GM12878 (cell line): ENCODE data around the gene AGBL5. TPM values are rescaled to one million over a fixed set of nuclear protein-coding genes. Genes with fewer than 3 reads are reported as not detected.
A peak's percentile ranks its signal among the peaks of the same experiment; 100 is the strongest.

Experiments used
- ATAC-seq: fragments of 200-7000 bp; cut with Tn5 transposase; 3 replicates; pipeline ENCODE4 v1.9.1; 2020; ENCODE audit warnings: mild to moderate bottlenecking, moderate library complexity
- BruUV-seq: library from RNA; stranded (reverse); fragments of 400-500 nt; replicated peaks from 2 replicates; lab custom pipeline; 2021; lab: Mats Ljungman, UMichigan
- CTCF ChIA-PET: fragments of 300-600 bp; sonication (Branson Sonifier 250); formaldehyde crosslinking; extraction: SDS; loops from one replicate; lab custom pipeline; 2021; ENCODE audit warnings: inconsistent platforms; lab: Yijun Ruan, JAX
- POLR2A ChIA-PET: fragments of 350-600 bp; formaldehyde crosslinking; extraction: SDS; loops from one replicate; lab custom pipeline; 2021; ENCODE audit warnings: inconsistent platforms; lab: Charles Lee
- RAD21 ChIA-PET: fragments of 300-600 bp; sonication (Branson Sonifier 250); formaldehyde crosslinking; loops from one replicate; lab custom pipeline; 2023; ENCODE audit warnings: antibody characterized with exemption; ENCODE audit not compliant: unreplicated experiment; lab: Charles Lee
- SMC1A ChIA-PET: fragments of 300-600 bp; sonication (Branson Sonifier 250); formaldehyde crosslinking; loops from one replicate; lab custom pipeline; 2023; ENCODE audit not compliant: unreplicated experiment, uncharacterized antibody; lab: Charles Lee
- DNase-seq: peaks from one replicate; pipeline ENCODE4 v3.0.0-alpha.2; 2011; ENCODE audit warnings: low read depth, low spot score
- FAIRE-seq: peaks from 3 replicates; lab custom pipeline; 2011; peaks lifted over from hg19 to GRCh38; lab: Jason Lieb, UNC
- H2AFZ ChIP-seq: 2 replicates; pipeline ENCODE4 v1.6.0; 2011; ENCODE audit warnings: low read depth, low read length, control low read depth; ENCODE audit not compliant: control insufficient read depth
- H3K27ac ChIP-seq: 2 replicates; pipeline ENCODE4 v1.5.1; 2011; ENCODE audit warnings: control low read depth; ENCODE audit not compliant: control insufficient read depth, insufficient read depth
- H3K27me3 ChIP-seq, 2 experiments: replicated peaks in 1 of 2; 2 replicates each; pipeline versions ENCODE4 v1.6.0 to v1.6.1; 2011; ENCODE audit warnings: low read length in 1 of 2; ENCODE audit not compliant: control insufficient read depth in 2 of 2, insufficient read depth in 2 of 2
- H3K36me3 ChIP-seq, 2 experiments: 2 replicates each; pipeline ENCODE4 v1.5.1; 2011; ENCODE audit warnings: low read length in 1 of 2; ENCODE audit not compliant: control insufficient read depth in 2 of 2, insufficient read depth in 2 of 2
- H3K4me1 ChIP-seq: 2 replicates; pipeline ENCODE4 v1.6.1; 2011; ENCODE audit warnings: mild to moderate bottlenecking, low read length, moderate library complexity, mixed read lengths; ENCODE audit not compliant: control insufficient read depth, insufficient read depth
- H3K4me2 ChIP-seq: 2 replicates; pipeline ENCODE4 v1.6.0; 2011; ENCODE audit warnings: control low read depth; ENCODE audit not compliant: control insufficient read depth, insufficient read depth
- H3K4me3 ChIP-seq: fragments of 200-600 bp; sonication (generic); 2 replicates; pipeline ENCODE4 v1.5.1; 2016
- H3K79me2 ChIP-seq: 2 replicates; pipeline ENCODE4 v1.6.0; 2011; ENCODE audit warnings: low read length; ENCODE audit not compliant: control insufficient read depth, insufficient read depth
- H3K9ac ChIP-seq: 2 replicates; pipeline ENCODE4 v1.8.0; 2011; ENCODE audit warnings: low read length, control low read depth, mixed read lengths; ENCODE audit not compliant: control insufficient read depth, insufficient read depth
- H3K9me3 ChIP-seq: replicated peaks from 3 replicates; pipeline ENCODE4 v1.5.1; 2011; ENCODE audit warnings: mild to moderate bottlenecking, low read length; ENCODE audit not compliant: control insufficient read depth, insufficient read depth
- H4K20me1 ChIP-seq: 2 replicates; pipeline ENCODE4 v1.6.0; 2011; ENCODE audit not compliant: control insufficient read depth, insufficient read depth
- JUND ChIP-seq: IDR thresholded peaks from 2 replicates; pipeline ENCODE4 v1.6.1; 2012; ENCODE audit warnings: low read depth, mild to moderate bottlenecking, low read length, improper control_type of control experiment, moderate library complexity
- POLR2AphosphoS2 ChIP-seq: IDR thresholded peaks from 2 replicates; pipeline ENCODE4 v1.6.1; 2011; ENCODE audit warnings: low read depth, mild to moderate bottlenecking, low read length, improper control_type of control experiment, moderate library complexity
- REST ChIP-seq: IDR thresholded peaks from 2 replicates; pipeline ENCODE4 v1.6.1; 2012; ENCODE audit warnings: mild to moderate bottlenecking, low read depth, low read length
- WGBS: methylation state at CpG from one replicate; pipeline ENCODE4 v1.1.6; 2016; ENCODE audit warnings: low lambda C conversion rate; ENCODE audit not compliant: insufficient replicate concordance, insufficient coverage; ENCODE audit errors: missing lambda C conversion rate; 5-methylcytosine and 5-hydroxymethylcytosine counted together
- in situ Hi-C: fragments of 300-500 bp; cut with MboI; formaldehyde crosslinking; loops from 9 replicates; pipeline ENCODE4 v1.14.3; 2018; ENCODE audit warnings: mixed read lengths
- intact Hi-C: fragments of 100-400 bp; cut with micrococcal nuclease; formaldehyde crosslinking; loops from one replicate; pipeline ENCODE4 v1.14.2; 2022; ENCODE audit not compliant: unreplicated experiment
- polyA plus RNA-seq, 11 experiments: library from polyadenylated mRNA; depleted of rRNA in 4 of 11; unstranded in 6 of 11; stranded (reverse) in 5 of 11; fragments of >200 nt; fragmentation: Nextera tagmentation in 4 of 11; fragmentation: Illumina TruSeq in 1 of 11; extraction: Ambion mirVana in 4 of 11; extraction: Trizol in 1 of 11; gene quantifications; 1 replicate in 1 of 11; 2 replicates in 10 of 11; pipeline versions ENCODE4 v1.2.1 to v1.2.3, GENCODE V29; 2011 to 2016; ENCODE audit warnings: inconsistent platforms in 2 of 11, missing spikeins in 2 of 11, low read depth in 1 of 11
- total RNA-seq, 4 experiments: library from RNA; depleted of rRNA in 3 of 4; stranded (reverse); fragments of >200 nt in 3 of 4; fragmentation: Illumina TruSeq in 1 of 4; extraction: Trizol in 1 of 4; gene quantifications; 2 replicates each; pipeline versions ENCODE4 v1.2.1 to v1.2.3, GENCODE V29; 2013 to 2021
- TF ChIP-seq, protein P1 (sequence below): fragments of 450-650 bp; IDR thresholded peaks from 2 replicates; pipeline ENCODE4 v1.6.1; 2017; ENCODE audit warnings: low read depth, mild to moderate bottlenecking, moderate library complexity

The AGBL5 gene
- total and polyA plus RNA-seq, 10 of the 15 experiments (the other 5 are each of a cell fraction or from before 2014, with no cell fraction given), result 1.9 to 28.5 (median 19.5) TPM

- H3K4me1 ChIP-seq, result peaks cover 42% of the 10 kb centered on the region
- ChIA-PET CTCF (interaction anchor here (0.5 to 4.0 kb wide), 7 partner anchors 9 to 230 kb away, joined by 3 to 36 read pairs (median 4); partner anchors contain the start of genes AGBL5 and KHK), SMC1A (interaction anchor here (0.6 to 5.4 kb wide), 6 partner anchors 8 to 111 kb away, joined by 3 to 33 read pairs (median 4); partner anchors contain the start of genes AGBL5 and TMEM214), POLR2A (interaction anchor here (0.6 to 12.2 kb wide), 8 partner anchors 10 to 889 kb away, joined by 3 to 139 read pairs (median 4); partner anchors contain the start of genes AGBL5, EIF2B4 and TMEM214), RAD21 (interaction anchor here (0.9 to 2.8 kb wide), 4 partner anchors 9 to 31 kb away, joined by 3 to 31 read pairs (median 16); partner anchors contain the start of genes AGBL5 and KHK)
- H3K27me3 ChIP-seq, result no peaks in the 10 kb centered on the region
- DNase-seq, result no peak
- H3K79me2 ChIP-seq, result peaks cover 32% of the 10 kb centered on the region
- FAIRE-seq, result no peak
- no peaks in the 10 kb centered on the region for H4K20me1 ChIP-seq
- in situ Hi-C loops (no loop called here), intact Hi-C loops (no loop called here)
- peak overlapping the region; percentile 85; the same call in 1 of the 2 replicates for H3K4me3 ChIP-seq
- peak overlapping the region; percentile 76 for H3K9ac ChIP-seq
- no peaks in the 10 kb centered on the region for H3K9me3 ChIP-seq
- peak overlapping the region; percentile 95; the same call in 1 of the 2 replicates for H3K4me2 ChIP-seq
- TF ChIP-seq POLR2AphosphoS2, result no peak
- no peak for TF ChIP-seq JUND
- TF ChIP-seq, protein P1, sequence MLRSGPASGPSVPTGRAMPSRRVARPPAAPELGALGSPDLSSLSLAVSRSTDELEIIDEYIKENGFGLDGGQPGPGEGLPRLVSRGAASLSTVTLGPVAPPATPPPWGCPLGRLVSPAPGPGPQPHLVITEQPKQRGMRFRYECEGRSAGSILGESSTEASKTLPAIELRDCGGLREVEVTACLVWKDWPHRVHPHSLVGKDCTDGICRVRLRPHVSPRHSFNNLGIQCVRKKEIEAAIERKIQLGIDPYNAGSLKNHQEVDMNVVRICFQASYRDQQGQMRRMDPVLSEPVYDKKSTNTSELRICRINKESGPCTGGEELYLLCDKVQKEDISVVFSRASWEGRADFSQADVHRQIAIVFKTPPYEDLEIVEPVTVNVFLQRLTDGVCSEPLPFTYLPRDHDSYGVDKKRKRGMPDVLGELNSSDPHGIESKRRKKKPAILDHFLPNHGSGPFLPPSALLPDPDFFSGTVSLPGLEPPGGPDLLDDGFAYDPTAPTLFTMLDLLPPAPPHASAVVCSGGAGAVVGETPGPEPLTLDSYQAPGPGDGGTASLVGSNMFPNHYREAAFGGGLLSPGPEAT, result no peak
- no peak for TF ChIP-seq REST
- no TSS peak for BruUV-seq
- no peak for ATAC-seq
- H3K36me3 ChIP-seq, result peaks cover 2 to 12% of the 10 kb centered on the region in 2 experiments; a peak in 2 of 4 replicates
- 96% methylated on average over 5 of the region's 5 CpGs for WGBS
- peak overlapping the region; percentile 94 for H3K27ac ChIP-seq
- H2AFZ ChIP-seq, result no peak overlapping the region
Observed at GRCh38 chr2:27072920-27073319, 21.5 kb downstream of the AGBL5 start.
